ENCODE measurements around the gene MYH7. TPM values are rescaled to one million over a fixed set of nuclear protein-coding genes. Genes with fewer than 3 reads are reported as not detected.
"Not testable (repeated sequence)": the region's sequence is repeated elsewhere in the genome, so short reads cannot be mapped to it uniquely, and the experiment has no call there.

MYH7 gene
- total RNA-seq, 2 experiments from 2014 or later, result 0.09 to 0.16 TPM

DNA sequence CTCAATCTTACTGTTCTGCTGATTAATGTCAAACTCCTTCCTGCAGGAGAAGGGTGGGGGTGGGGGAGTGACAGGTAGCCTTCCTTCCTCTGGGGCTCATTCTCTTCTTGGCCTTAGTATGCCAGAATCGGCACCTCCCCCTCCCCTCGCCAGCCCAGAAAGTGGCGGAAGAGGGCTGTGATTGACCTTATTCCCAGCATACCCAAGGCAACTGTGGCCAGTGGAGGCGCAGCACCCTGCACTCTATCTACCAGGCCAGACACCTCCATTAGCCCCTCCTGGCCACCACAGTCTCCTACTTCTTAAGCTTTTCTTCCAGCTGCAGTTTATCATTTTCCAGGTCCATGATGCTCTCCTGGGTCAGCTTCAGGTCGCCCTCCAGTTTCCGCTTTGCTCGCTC is 42.8 kb downstream of the MYH7 start:
- no peak for DNase-seq
- CTCF ChIA-PET, result interaction anchor here (1.8 to 2.7 kb wide), 2 partner anchors 13 kb away, joined by 9 to 10 read pairs; no protein-coding TSS in a partner anchor
- no peak for ATAC-seq
- Mint-ChIP-seq H3K27me3 (peaks cover 13% of the 10 kb centered on the region), H3K27ac (no peak overlapping the region), H3K4me1 (no peaks in the 10 kb centered on the region), H3K9me3 (ENCODE audit: low read depth) (no peaks in the 10 kb centered on the region), H3K36me3 (no peaks in the 10 kb centered on the region), H3K4me3 (no peak overlapping the region)

DNA sequence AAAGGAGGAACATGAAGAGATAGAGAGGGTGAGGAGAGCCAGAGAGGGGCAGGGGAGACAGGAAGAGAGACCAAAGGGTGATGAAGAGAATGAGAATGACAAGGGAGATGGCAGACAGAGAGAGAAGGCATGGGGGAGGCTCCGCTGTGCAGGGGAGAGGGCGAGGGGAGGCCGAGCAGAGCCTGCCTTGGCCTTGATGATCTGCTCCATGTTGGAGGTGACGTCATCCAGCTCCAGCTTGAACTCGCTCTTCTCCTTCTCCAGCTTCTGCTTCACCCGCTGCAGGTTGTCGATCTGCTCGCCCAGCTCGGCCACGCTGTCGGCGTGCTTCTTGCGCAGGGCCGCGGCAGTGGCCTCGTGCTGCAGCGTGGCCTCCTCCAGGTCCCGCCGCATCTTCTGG is 45.6 kb downstream of the MYH7 start:
- not testable (repeated sequence) for H3K4me3 Mint-ChIP-seq; H3K36me3 Mint-ChIP-seq; H3K27ac Mint-ChIP-seq; H3K9me3 Mint-ChIP-seq (ENCODE audit: low read depth); H3K4me1 Mint-ChIP-seq; ATAC-seq; DNase-seq
- H3K27me3 Mint-ChIP-seq, result peaks cover 10% of the 10 kb centered on the region
- CTCF ChIA-PET, result interaction anchor here (2.7 kb wide), 1 partner anchor 10 kb away, joined by 9 read pairs; no protein-coding TSS in a partner anchor

DNA sequence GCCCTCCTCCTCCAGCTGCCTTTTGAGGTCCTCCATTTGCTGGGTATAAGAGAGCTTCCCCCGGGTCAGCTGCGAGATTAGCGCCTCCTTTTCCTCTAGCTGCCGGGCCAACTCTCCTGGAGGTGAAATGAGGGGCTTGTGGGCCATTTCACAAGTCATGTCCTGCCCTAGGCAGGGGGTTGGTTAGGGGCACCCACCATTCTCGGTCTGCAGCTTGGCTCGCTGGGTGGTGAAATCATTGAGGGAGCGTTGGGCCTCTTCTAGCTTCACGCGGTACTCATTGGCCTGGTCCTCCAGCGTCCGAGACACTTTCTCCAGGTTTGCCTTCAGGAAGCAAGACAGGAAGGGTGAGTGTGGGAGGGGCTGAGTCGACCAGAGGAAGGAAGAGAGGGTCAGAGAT is 46.1 kb downstream of the MYH7 start:
- Mint-ChIP-seq H3K27me3 (peaks cover 10% of the 10 kb centered on the region), H3K4me3 (no peak overlapping the region), H3K4me1 (no peaks in the 10 kb centered on the region), H3K36me3 (no peaks in the 10 kb centered on the region), H3K9me3 (ENCODE audit: low read depth) (no peaks in the 10 kb centered on the region), H3K27ac (no peak overlapping the region)
- CTCF ChIA-PET, result no interaction called here
- DNase-seq, result no peak
- no peak for ATAC-seq

DNA sequence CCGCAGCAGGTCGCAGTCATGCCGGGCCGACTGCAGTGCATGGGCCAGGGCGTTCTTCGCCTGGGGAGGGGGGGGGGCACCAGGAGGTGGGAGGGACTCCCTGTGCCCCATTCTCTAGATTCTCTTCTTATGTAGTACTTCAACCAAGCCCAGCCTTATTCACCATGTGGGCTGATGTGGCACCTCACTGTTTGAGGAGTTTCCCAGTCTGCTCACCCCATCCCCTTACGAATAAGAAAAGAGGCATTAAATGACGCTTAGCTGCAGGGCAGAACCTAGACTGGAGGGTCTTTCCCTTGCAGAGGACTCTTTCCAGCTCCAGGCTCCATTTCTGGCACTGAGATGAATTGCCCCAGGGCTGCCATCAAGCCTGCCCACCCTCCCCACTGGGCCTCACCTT is 46.5 kb downstream of the MYH7 start:
- H3K27ac Mint-ChIP-seq, result no peak overlapping the region
- CTCF ChIA-PET, result interaction anchor here (1.0 kb wide), 1 partner anchor 9 kb away, joined by 3 read pairs; no protein-coding TSS in a partner anchor
- no peak overlapping the region for H3K4me3 Mint-ChIP-seq
- H3K27me3 Mint-ChIP-seq, result peaks cover 10% of the 10 kb centered on the region
- no peak for DNase-seq
- H3K9me3 Mint-ChIP-seq (ENCODE audit: low read depth), result no peaks in the 10 kb centered on the region
- no peaks in the 10 kb centered on the region for H3K4me1 Mint-ChIP-seq
- ATAC-seq, result no peak
- no peaks in the 10 kb centered on the region for H3K36me3 Mint-ChIP-seq

DNA sequence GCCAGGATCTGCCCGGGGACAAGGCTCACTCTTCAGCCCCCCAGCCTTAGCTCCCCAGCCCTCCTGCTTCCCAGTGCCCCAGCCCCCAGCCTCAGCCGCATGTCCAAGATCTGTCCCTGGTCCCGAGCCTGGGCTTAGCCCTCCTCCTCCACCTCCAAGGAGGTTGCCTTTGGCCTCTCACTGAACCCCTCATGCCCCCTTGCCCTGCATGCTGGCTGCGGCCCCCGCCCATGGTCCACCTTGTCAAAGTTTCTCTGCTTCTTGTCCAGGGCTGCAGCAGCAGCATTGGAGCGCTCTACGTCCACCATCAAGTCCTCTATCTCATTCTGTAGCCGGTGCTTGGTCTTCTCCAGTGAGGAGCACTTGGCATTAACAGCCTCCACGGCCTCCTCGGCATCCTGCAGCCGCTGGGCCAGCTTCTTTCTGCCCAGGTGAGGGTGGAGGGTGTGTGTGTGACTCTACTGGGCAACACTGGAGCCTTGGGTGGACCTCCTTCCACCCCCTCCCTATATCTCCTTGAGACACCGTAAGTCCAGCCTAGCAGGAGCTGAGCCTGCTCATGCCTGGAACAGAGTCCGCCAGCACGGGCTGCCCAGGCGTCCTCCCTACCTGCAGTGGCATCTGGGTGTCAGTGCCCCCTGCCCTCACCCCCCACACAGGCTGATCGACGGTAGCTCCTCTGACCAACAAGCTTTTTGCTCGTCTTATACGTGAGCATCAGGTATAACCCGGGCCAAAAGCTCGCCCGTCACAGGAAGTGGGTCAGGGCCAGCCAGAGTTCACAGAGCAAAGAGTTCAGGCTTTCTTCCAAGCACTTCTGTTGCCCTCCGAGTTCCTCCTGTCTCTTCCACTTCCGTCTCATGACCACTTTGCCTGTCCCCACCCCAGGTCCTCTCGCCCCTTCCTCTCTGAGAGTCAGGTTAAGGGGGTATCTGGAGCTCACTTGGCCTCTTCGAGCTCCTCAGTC is 47.3 kb downstream of the MYH7 start:
- H3K36me3 Mint-ChIP-seq, result no peaks in the 10 kb centered on the region
- no peak overlapping the region for H3K27ac Mint-ChIP-seq
- peaks cover 5% of the 10 kb centered on the region for H3K27me3 Mint-ChIP-seq
- H3K4me1 Mint-ChIP-seq, result no peaks in the 10 kb centered on the region
- H3K4me3 Mint-ChIP-seq, result no peak overlapping the region
- DNase-seq (no peak), ATAC-seq (no peak)
- CTCF ChIA-PET, result interaction anchor here (1.0 kb wide), 1 partner anchor 8 kb away, joined by 3 read pairs; no protein-coding TSS in a partner anchor
- no peaks in the 10 kb centered on the region for H3K9me3 Mint-ChIP-seq (ENCODE audit: low read depth)

DNA sequence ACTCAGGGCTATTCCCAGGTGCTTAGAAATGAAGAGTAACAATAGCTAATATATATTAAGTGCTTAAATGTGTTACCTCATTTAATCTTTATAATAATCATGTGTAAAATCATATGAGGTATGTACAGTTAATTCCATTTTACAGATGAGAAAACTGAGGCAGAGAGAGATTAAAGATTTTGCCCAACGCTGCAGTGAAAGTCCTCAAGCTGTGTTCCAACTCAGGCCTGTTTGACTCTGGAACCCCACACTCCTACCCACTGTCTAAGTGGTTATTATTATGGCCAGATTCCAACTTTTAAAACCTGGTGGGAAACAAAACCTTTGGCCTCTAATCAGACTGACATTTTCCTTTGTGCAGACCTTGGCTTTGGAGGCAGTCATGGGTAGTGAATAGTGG is 48.5 kb downstream of the MYH7 start:
- peaks cover 5% of the 10 kb centered on the region for H3K27me3 Mint-ChIP-seq
- no peak overlapping the region for H3K27ac Mint-ChIP-seq
- CTCF ChIA-PET, result no interaction called here
- no peak overlapping the region for H3K4me3 Mint-ChIP-seq
- DNase-seq, result no peak
- no peak for ATAC-seq
- H3K36me3 Mint-ChIP-seq, result no peaks in the 10 kb centered on the region
- no peaks in the 10 kb centered on the region for H3K9me3 Mint-ChIP-seq (ENCODE audit: low read depth)
- no peaks in the 10 kb centered on the region for H3K4me1 Mint-ChIP-seq

DNA sequence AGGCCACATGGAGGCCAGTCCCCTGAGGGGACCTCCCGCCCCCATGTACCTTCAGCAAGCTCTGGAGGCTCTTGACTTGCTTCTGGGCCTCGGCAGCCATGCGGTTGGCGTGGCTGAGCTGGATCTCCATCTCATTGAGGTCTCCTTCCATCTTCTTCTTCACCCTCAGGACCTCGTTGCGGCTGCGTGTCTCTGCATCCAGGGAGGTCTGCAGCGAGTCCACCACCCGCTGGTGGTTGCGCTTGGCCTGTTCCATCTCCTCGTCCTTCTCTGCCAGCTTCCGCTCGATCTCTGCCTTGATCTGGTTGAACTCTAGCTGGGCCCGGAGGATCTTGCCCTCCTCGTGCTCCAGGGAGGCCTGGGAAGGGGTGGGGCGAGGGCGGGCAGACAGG is 49.2 kb downstream of the MYH7 start:
- H3K36me3 Mint-ChIP-seq; ATAC-seq; H3K9me3 Mint-ChIP-seq (ENCODE audit: low read depth); CTCF ChIA-PET; H3K27ac Mint-ChIP-seq; H3K4me1 Mint-ChIP-seq; DNase-seq; H3K4me3 Mint-ChIP-seq; H3K27me3 Mint-ChIP-seq: not testable (repeated sequence)

DNA sequence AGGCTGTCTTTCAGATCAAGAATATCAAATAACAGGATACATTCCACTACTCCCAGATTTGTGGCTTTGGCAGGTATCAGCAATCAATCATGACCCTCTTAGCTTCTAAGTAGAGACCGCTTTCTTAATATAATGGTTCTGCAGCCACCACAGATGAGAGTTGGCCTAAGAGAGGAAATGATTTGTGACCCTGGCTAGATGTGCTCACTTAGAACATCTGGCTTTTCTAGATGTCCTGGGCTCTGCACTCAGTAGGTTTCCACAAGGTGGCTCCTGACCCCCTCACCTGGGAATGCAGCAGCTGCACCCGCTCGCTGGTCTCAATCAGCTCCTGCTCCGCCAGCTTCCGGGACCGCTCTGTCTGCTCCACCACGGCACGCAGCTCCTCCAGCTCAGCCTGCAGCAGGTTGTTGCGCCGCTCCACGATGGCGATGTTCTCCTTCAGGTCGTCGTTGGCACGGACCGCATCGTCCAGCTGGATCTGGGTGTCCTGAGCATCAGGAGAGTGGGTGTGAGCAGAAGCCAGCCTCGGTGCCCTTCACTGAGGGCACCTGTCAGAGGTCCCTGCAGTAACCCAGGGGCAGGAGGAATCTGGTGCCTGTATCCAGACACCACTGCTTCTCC is 49.7 kb downstream of the MYH7 start:
- CTCF ChIA-PET, result interaction anchor here (0.6 kb wide), 1 partner anchor 59 kb away, joined by 3 read pairs; no protein-coding TSS in a partner anchor
- no peaks in the 10 kb centered on the region for H3K4me1 Mint-ChIP-seq
- no peak overlapping the region for H3K27ac Mint-ChIP-seq
- ATAC-seq (no peak), DNase-seq (no peak)
- no peak overlapping the region for H3K4me3 Mint-ChIP-seq
- H3K9me3 Mint-ChIP-seq (ENCODE audit: low read depth), result no peaks in the 10 kb centered on the region
- H3K27me3 Mint-ChIP-seq, result peaks cover 10% of the 10 kb centered on the region
- no peaks in the 10 kb centered on the region for H3K36me3 Mint-ChIP-seq

DNA sequence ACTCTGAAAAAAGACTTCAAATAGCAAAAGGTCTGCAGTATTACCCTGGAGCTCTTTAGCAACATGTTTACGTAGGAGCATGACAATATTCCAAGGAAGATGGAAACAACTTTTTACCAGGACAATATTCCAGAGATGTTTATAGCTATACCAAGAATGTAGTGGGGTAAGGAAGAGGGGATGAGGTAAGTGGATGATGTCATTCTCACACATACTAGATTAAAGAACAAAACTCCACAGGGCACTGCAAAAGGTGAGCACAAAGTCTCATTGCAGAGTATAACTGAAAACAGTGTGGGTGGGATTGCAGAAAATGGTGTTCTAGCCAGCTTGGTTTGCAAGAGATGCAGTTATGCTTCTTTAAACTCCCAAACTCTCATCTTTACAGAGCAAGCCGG is 50.2 kb downstream of the MYH7 start:
- Mint-ChIP-seq H3K4me1 (no peaks in the 10 kb centered on the region), H3K36me3 (no peaks in the 10 kb centered on the region), H3K4me3 (no peak overlapping the region), H3K27me3 (peaks cover 7% of the 10 kb centered on the region), H3K27ac (no peak overlapping the region), H3K9me3 (ENCODE audit: low read depth) (no peaks in the 10 kb centered on the region)
- DNase-seq (no peak), ATAC-seq (no peak)
- CTCF ChIA-PET, result interaction anchor here (0.6 kb wide), 1 partner anchor 58 kb away, joined by 3 read pairs; no protein-coding TSS in a partner anchor

DNA sequence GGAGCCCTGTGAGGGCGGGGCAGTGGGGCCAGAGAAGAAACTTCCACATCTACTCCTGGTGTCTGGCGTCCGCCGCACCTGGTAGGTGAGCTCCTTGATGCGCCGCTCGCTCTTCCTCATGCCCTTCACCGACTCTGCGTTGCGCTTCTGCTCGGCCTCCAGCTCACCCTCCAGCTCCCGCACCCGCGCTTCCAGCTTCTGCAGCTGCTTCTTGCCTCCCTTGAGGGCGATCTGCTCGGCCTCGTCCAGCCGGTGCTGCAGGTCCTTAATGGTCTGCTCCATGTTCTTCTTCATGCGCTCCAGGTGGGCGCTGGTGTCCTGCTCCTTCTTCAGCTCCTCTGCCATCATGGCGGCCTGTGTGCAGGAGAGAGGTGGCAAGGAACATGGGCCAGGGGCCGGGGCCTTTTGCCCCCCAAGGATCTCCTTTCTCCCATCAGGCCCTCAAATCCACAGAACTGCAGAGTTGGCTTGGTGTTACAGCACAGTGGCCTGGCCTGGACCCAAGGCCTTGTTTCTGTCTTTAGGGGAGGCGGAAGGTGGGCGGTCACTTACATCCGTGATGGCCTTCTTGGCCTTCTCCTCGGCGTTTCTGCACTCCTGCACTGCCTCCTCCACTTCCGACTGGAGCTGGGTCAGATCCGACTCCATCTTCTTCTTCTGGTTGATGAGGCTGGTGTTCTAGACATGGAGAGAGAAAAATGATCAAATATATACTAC is 50.9 kb downstream of the MYH7 start:
- Mint-ChIP-seq H3K4me3 (no peak overlapping the region), H3K27ac (no peak overlapping the region), H3K4me1 (peaks cover 2% of the 10 kb centered on the region), H3K27me3 (peaks cover 7% of the 10 kb centered on the region), H3K36me3 (no peaks in the 10 kb centered on the region), H3K9me3 (ENCODE audit: low read depth) (no peaks in the 10 kb centered on the region)
- ATAC-seq (no peak), DNase-seq (no peak)
- CTCF ChIA-PET, result interaction anchor here (0.6 kb wide), 1 partner anchor 58 kb away, joined by 3 read pairs; no protein-coding TSS in a partner anchor

DNA sequence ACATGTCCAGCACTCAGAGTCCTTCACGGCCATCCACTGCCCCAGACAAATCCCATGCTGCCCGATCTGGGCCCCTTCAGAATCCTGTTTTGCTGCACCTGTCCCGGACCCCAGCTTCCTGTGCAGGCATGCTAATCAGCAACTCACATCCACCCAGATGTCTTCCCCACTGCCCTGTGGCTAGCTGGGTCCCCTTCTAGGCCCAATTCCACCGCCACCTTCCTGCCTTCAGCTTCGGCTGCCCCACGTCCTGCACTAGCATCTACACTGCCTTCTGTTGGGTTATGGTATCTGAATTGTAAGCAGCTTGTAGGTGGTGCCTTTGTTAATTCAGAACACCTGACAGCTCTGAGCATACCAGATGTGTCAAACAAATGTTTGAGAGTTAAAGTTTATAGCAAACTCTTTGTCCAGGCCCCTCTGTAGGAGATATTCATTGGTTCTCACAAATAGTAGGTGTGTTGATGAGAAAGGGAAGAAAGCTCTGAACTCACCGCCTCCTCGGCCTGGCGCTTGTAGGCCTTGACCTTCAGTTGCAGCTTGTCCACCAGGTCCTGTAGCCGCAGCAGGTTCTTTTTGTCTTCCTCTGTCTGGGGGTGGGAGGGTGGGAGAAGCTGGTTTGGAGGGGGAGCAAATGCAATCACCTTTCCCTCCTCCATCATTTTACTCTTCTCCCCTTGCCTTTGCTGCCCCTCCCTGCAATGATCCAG is 52.6 kb downstream of the MYH7 start:
- H3K27me3 Mint-ChIP-seq, result peaks cover 7% of the 10 kb centered on the region
- DNase-seq, result no peak
- H3K27ac Mint-ChIP-seq, result no peak overlapping the region
- H3K4me1 Mint-ChIP-seq, result peaks cover 5% of the 10 kb centered on the region
- no peak overlapping the region for H3K4me3 Mint-ChIP-seq
- CTCF ChIA-PET, result interaction anchor here (1.3 kb wide), 2 partner anchors 56 to 76 kb away, joined by 3 to 4 read pairs; no protein-coding TSS in a partner anchor
- H3K36me3 Mint-ChIP-seq, result no peaks in the 10 kb centered on the region
- no peak for ATAC-seq
- no peaks in the 10 kb centered on the region for H3K9me3 Mint-ChIP-seq (ENCODE audit: low read depth)

DNA sequence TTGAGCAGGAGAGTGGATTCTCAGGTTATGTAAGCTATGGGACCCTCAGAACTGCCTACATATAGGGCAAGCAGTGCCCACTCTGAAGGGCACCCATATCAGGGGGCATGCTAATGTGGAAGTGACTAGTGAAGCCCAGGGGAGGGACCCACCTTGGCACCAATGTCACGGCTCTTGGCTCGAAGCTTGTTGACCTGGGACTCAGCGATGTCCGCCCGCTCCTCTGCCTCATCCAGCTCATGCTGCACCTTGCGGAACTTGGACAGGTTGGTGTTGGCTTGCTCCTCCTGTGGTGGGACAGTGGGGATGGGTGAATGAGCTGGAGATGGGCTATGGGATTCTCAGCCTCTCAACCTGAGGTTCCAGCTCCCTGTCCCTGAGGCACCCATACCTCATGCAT is 53.2 kb downstream of the MYH7 start:
- Mint-ChIP-seq H3K4me3 (no peak overlapping the region), H3K27me3 (peaks cover 7% of the 10 kb centered on the region), H3K36me3 (no peaks in the 10 kb centered on the region), H3K9me3 (ENCODE audit: low read depth) (no peaks in the 10 kb centered on the region), H3K4me1 (peaks cover 8% of the 10 kb centered on the region), H3K27ac (no peak overlapping the region)
- DNase-seq (no peak), ATAC-seq (no peak)
- CTCF ChIA-PET, result interaction anchor here (1.2 to 3.9 kb wide), 5 partner anchors 11 to 261 kb away, joined by 3 to 24 read pairs (median 3); no protein-coding TSS in a partner anchor
